ENCODE results near the gene SFSWAP.
"Not testable (repeated sequence)": the region's sequence is repeated elsewhere in the genome, so short reads cannot be mapped to it uniquely, and the experiment has no call there.

Gene SFSWAP

GRCh38 chr12:131756441-131756840, 45.6 kb downstream of the SFSWAP start:
- no peak for DNase-seq (ENCODE audit: low read depth in 2 of 2, low spot score in 1 of 2)

GRCh38 chr12:131757111-131757510, 46.2 kb downstream of the SFSWAP start:
- DNase-seq (ENCODE audit: low read depth in 2 of 2, low spot score in 1 of 2): no peak

- DNase-seq (ENCODE audit: low read depth in 2 of 2, low spot score in 1 of 2): no peak
Measured at GRCh38 chr12:131758016-131758739, 47.3 kb downstream of the SFSWAP start.

- no peak for DNase-seq (ENCODE audit: low read depth in 2 of 2, low spot score in 1 of 2)
Measured at GRCh38 chr12:131759176-131759575, 48.3 kb downstream of the SFSWAP start.

- DNase-seq (ENCODE audit: low read depth in 2 of 2, low spot score in 1 of 2): no peak
Measured at GRCh38 chr12:131761638-131762037, 50.7 kb downstream of the SFSWAP start.

- DNase-seq (ENCODE audit: low read depth in 2 of 2, low spot score in 1 of 2): no peak
Measured at GRCh38 chr12:131764738-131765137, 53.8 kb downstream of the SFSWAP start.

- DNase-seq (ENCODE audit: low read depth in 2 of 2, low spot score in 1 of 2): no peak
Measured at GRCh38 chr12:131765961-131766360, 55.1 kb downstream of the SFSWAP start.

- DNase-seq (ENCODE audit: low read depth in 2 of 2, low spot score in 1 of 2): no peak
Measured at GRCh38 chr12:131766382-131767107, 55.7 kb downstream of the SFSWAP start.

GRCh38 chr12:131770120-131770519, 59.2 kb downstream of the SFSWAP start:
- no peak for DNase-seq (ENCODE audit: low read depth in 2 of 2, low spot score in 1 of 2)

GRCh38 chr12:131771965-131772364, 61.1 kb downstream of the SFSWAP start:
- DNase-seq (ENCODE audit: low read depth in 2 of 2, low spot score in 1 of 2): no peak

- no peak for DNase-seq (ENCODE audit: low read depth in 2 of 2, low spot score in 1 of 2)
Measured at GRCh38 chr12:131773582-131774221, 62.8 kb downstream of the SFSWAP start.

- no peak for DNase-seq (ENCODE audit: low read depth in 2 of 2, low spot score in 1 of 2)
Measured at GRCh38 chr12:131774576-131775391, 63.9 kb downstream of the SFSWAP start.

- no peak for DNase-seq (ENCODE audit: low read depth in 2 of 2, low spot score in 1 of 2)
Measured at GRCh38 chr12:131775392-131776236, 64.7 kb downstream of the SFSWAP start.

GRCh38 chr12:131776237-131776889, 65.5 kb downstream of the SFSWAP start:
- DNase-seq (ENCODE audit: low read depth in 2 of 2, low spot score in 1 of 2): no peak

- DNase-seq (ENCODE audit: low read depth in 2 of 2, low spot score in 1 of 2): not testable (repeated sequence)
Measured at GRCh38 chr12:131777269-131777668, 66.4 kb downstream of the SFSWAP start.

- DNase-seq (ENCODE audit: low read depth in 2 of 2, low spot score in 1 of 2): no peak
Measured at GRCh38 chr12:131779027-131779426, 68.1 kb downstream of the SFSWAP start.

GRCh38 chr12:131782061-131782460, 71.2 kb downstream of the SFSWAP start:
- DNase-seq (ENCODE audit: low read depth in 2 of 2, low spot score in 1 of 2): no peak

GRCh38 chr12:131783915-131784541, 73.1 kb downstream of the SFSWAP start:
- DNase-seq (ENCODE audit: low read depth in 2 of 2, low spot score in 1 of 2): no peak
